ENCODE measurements around the gene ZNF496. TPM values are rescaled to one million over a fixed set of nuclear protein-coding genes. Genes with fewer than 3 reads are reported as not detected.
"Not testable (repeated sequence)": the region's sequence is repeated elsewhere in the genome, so short reads cannot be mapped to it uniquely, and the experiment has no call there.

ZNF496 gene
- total RNA-seq = 15.3 and 23.1 TPM in 2 replicates

- peak; percentile 50 for DNase-seq (ENCODE audit: low read depth)
These were observed at the start of gene ZNF496 for GRCh38 chr1:247331525-247332214. Gene ZNF496, minus strand, starts transcription at chr1:247331867. Its CDS starts 2,289 bp downstream, at chr1:247329578.

- DNase-seq (ENCODE audit: low read depth) = no peak
These were observed 46.8 kb upstream of the ZNF496 start for GRCh38 chr1:247378334-247379073.

- not testable (repeated sequence) for DNase-seq (ENCODE audit: low read depth)
These were observed 46.0 kb upstream of the ZNF496 start for GRCh38 chr1:247377656-247378055.

- DNase-seq (ENCODE audit: low read depth) = peak; percentile 18
These were observed 45.0 kb upstream of the ZNF496 start for GRCh38 chr1:247376659-247377058.

- no peak for DNase-seq (ENCODE audit: low read depth)
These were observed 44.1 kb upstream of the ZNF496 start for GRCh38 chr1:247375747-247376146.

GRCh38 chr1:247374651-247375334 lies 43.1 kb upstream of the ZNF496 start:
- DNase-seq (ENCODE audit: low read depth) = not testable (repeated sequence)

GRCh38 chr1:247373721-247374141 lies 42.1 kb upstream of the ZNF496 start:
- no peak for DNase-seq (ENCODE audit: low read depth)

GRCh38 chr1:247371801-247372259 lies 40.2 kb upstream of the ZNF496 start:
- DNase-seq (ENCODE audit: low read depth) = no peak

GRCh38 chr1:247370786-247371732 lies 39.4 kb upstream of the ZNF496 start:
- DNase-seq (ENCODE audit: low read depth) = no peak

GRCh38 chr1:247368490-247369145 lies 37.0 kb upstream of the ZNF496 start:
- DNase-seq (ENCODE audit: low read depth) = no peak

GRCh38 chr1:247367786-247368422 lies 36.2 kb upstream of the ZNF496 start:
- DNase-seq (ENCODE audit: low read depth) = peak; percentile 48

GRCh38 chr1:247366926-247367645 lies 35.4 kb upstream of the ZNF496 start:
- no peak for DNase-seq (ENCODE audit: low read depth)

- DNase-seq (ENCODE audit: low read depth) = not testable (repeated sequence)
These were observed 34.7 kb upstream of the ZNF496 start for GRCh38 chr1:247366345-247366744.

GRCh38 chr1:247365023-247365422 lies 33.4 kb upstream of the ZNF496 start:
- no peak for DNase-seq (ENCODE audit: low read depth)

GRCh38 chr1:247363000-247363399 lies 31.3 kb upstream of the ZNF496 start:
- not testable (repeated sequence) for DNase-seq (ENCODE audit: low read depth)

GRCh38 chr1:247362153-247362552 lies 30.5 kb upstream of the ZNF496 start:
- no peak for DNase-seq (ENCODE audit: low read depth)

- no peak for DNase-seq (ENCODE audit: low read depth)
These were observed 29.5 kb upstream of the ZNF496 start for GRCh38 chr1:247360991-247361731.

- peak; percentile 54 for DNase-seq (ENCODE audit: low read depth)
These were observed 28.6 kb upstream of the ZNF496 start for GRCh38 chr1:247360116-247360898.
